Upper lobe of right lung (tissue), 1 donor: ENCODE measurements around the gene METTL5. TPM values are rescaled to one million over a fixed set of nuclear protein-coding genes. Genes with fewer than 3 reads are reported as not detected.
"Not testable (repeated sequence)": the region's sequence is repeated elsewhere in the genome, so short reads cannot be mapped to it uniquely, and the experiment has no call there.

Experiments
- ATAC-seq: fragments of 200-7000 bp; cut with Tn5 transposase; one replicate; pipeline ENCODE4 v1.9.1; 2020; ENCODE audit warnings: mild to moderate bottlenecking, moderate library complexity
- DNase-seq: peaks from one replicate; pipeline ENCODE4 v3.0.0-alpha.2; 2020
- H3K27ac ChIP-seq: fragments of 200-600 bp; one replicate; pipeline ENCODE4 v1.8.0; 2022
- H3K27me3 ChIP-seq: fragments of 200-600 bp; one replicate; pipeline ENCODE4 v1.8.0; 2022; ENCODE audit warnings: mild to moderate bottlenecking
- H3K36me3 ChIP-seq: fragments of 200-600 bp; one replicate; pipeline ENCODE4 v1.8.0; 2022
- H3K4me1 ChIP-seq: fragments of 200-600 bp; one replicate; pipeline ENCODE4 v1.8.0; 2022
- H3K4me3 ChIP-seq: fragments of 200-600 bp; one replicate; pipeline ENCODE4 v1.8.0; 2022; ENCODE audit warnings: mild to moderate bottlenecking
- H3K9me3 ChIP-seq: fragments of 200-600 bp; one replicate; pipeline ENCODE4 v1.8.0; 2022
- intact Hi-C: fragments of 100-400 bp; cut with DNase I; formaldehyde crosslinking; loops from one replicate; pipeline ENCODE4 v1.11.0; 2022
- total RNA-seq: library from RNA; stranded (reverse); fragmentation: NEBNext Ultra II Directional; extraction: Animal tissue kit (Norgen Biotek cat#: 25700); gene quantifications from one replicate; pipeline ENCODE4 v1.2.1, GENCODE V29; 2021
- TF ChIP-seq, protein P1 (sequence below): fragments of 200-600 bp; IDR thresholded peaks from one replicate; pipeline ENCODE4 v1.8.0; 2022; ENCODE audit warnings: antibody characterized with exemption
- donor health status: DM: no; HTN: yes; CAD: no; lungs with severe emphysema.

The METTL5 gene
- total RNA-seq, 1 donor from 2014 or later: 34.7 TPM

DNA sequence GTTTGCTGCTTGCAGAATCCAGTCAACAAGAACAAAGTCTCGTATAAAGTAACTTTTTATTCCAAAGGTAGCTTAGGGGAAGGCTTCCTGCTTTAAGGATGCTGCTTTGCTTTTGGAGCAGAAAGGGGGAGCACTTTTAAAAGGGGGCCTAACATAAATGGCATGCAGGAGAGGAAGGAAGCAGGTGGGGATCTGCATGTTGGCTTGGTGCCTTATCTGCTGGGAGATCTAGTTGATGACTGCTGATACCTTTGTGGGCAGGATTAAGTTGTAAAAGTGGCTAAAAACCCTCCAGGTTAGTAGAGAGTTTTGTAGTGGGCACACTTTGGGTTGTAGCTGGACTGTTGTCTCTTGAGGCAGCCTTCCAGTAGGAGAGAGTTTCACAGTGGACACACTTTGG, 25.0 kb upstream of the METTL5 start:
- no peak for DNase-seq
- H3K4me1 ChIP-seq: no peaks in the 10 kb centered on the region
- intact Hi-C loops: no loop called here
- no peak for ATAC-seq
- TF ChIP-seq, protein P1, sequence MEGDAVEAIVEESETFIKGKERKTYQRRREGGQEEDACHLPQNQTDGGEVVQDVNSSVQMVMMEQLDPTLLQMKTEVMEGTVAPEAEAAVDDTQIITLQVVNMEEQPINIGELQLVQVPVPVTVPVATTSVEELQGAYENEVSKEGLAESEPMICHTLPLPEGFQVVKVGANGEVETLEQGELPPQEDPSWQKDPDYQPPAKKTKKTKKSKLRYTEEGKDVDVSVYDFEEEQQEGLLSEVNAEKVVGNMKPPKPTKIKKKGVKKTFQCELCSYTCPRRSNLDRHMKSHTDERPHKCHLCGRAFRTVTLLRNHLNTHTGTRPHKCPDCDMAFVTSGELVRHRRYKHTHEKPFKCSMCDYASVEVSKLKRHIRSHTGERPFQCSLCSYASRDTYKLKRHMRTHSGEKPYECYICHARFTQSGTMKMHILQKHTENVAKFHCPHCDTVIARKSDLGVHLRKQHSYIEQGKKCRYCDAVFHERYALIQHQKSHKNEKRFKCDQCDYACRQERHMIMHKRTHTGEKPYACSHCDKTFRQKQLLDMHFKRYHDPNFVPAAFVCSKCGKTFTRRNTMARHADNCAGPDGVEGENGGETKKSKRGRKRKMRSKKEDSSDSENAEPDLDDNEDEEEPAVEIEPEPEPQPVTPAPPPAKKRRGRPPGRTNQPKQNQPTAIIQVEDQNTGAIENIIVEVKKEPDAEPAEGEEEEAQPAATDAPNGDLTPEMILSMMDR: no peak
- H3K9me3 ChIP-seq: no peaks in the 10 kb centered on the region
- no peak overlapping the region for H3K27ac ChIP-seq
- no peak overlapping the region for H3K4me3 ChIP-seq
- H3K27me3 ChIP-seq: no peaks in the 10 kb centered on the region
- no peaks in the 10 kb centered on the region for H3K36me3 ChIP-seq

DNA sequence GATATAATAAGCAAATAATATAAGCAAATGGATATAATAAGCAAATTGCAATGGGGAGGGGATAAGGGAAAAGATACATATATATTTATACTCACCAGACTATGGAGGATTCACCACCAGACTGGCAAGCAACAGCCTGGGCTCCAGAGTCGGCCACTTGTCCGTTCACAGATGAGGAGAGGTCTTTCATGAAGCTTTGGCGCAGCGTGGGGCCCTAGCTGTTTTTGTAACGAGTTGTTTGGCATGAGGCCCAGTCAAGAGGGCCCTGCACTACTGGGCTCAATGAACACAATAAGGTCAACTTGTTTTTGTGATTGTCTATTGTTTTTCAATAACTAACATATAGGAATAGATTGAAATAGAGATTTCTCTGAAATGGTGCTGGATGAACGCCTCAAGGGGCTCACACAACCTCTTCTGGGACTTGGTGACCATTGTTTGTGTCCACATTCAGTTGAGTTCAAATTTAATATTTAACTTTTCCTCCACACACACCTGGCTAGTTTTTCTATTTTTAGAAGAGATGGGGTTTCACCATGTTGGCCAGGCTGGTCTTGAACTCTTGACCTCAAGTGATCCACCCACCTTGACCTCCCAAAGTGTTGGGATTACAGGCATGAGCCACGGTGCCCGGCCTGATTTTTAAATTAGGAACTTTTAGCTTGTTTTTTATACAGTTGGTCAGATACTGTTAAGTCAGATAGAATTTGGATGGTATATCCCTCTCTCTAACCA, 24.4 kb upstream of the METTL5 start:
- H3K27me3 ChIP-seq, ATAC-seq, H3K4me3 ChIP-seq, H3K27ac ChIP-seq, H3K36me3 ChIP-seq, DNase-seq, intact Hi-C loops, H3K4me1 ChIP-seq, H3K9me3 ChIP-seq: not testable (repeated sequence)

DNA sequence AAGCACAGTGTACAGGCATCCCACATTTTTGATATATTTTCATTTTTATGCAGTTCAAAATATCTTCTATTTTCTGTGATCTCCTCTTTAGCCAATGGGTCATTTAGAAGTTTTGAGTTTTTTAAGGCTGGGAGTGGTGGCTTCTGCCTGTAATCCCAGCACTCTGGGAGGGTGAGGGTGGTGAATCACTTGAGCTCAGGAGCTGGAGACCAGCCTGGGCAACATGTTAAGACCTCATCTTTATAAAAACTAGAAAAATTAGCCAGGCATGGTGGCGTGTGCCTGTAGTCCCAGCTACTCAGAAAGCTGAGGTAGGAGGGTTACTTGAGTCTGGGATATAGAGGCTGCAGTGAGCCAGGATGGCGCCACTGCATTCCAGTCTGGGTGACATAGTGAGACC, 20.3 kb upstream of the METTL5 start:
- Histone ChIP-seq H3K27ac (no peak overlapping the region), H3K36me3 (peaks cover 7% of the 10 kb centered on the region), H3K4me1 (peaks cover 8% of the 10 kb centered on the region), H3K9me3 (no peaks in the 10 kb centered on the region), H3K27me3 (no peaks in the 10 kb centered on the region), H3K4me3 (no peak overlapping the region)
- ATAC-seq (no peak), DNase-seq (no peak)
- TF ChIP-seq, protein P1: no peak
- intact Hi-C loops: no loop called here

DNA sequence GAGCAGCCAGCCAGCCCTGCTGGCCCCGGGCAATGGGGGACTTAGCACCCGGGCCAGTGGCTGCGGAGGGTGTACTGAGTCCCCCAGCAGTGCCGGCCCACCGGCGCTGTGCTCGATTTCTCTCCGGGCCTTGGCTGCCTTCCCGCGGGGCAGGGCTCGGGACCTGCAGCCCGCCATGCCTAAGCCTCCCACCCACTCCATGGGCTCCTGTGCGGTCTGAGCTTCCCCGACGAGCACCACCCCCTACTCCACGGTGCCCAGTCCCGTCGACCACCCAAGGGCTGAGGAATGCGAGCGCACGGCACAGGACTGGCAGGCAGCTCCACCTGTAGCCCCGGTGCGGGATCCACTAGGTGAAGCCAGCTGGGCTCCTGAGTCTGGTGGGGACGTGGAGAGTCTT, 16.9 kb upstream of the METTL5 start:
- H3K27ac ChIP-seq, H3K4me3 ChIP-seq, intact Hi-C loops, ATAC-seq, H3K36me3 ChIP-seq, DNase-seq, H3K9me3 ChIP-seq, H3K27me3 ChIP-seq: not testable (repeated sequence)
- H3K4me1 ChIP-seq: peaks cover 22% of the 10 kb centered on the region

DNA sequence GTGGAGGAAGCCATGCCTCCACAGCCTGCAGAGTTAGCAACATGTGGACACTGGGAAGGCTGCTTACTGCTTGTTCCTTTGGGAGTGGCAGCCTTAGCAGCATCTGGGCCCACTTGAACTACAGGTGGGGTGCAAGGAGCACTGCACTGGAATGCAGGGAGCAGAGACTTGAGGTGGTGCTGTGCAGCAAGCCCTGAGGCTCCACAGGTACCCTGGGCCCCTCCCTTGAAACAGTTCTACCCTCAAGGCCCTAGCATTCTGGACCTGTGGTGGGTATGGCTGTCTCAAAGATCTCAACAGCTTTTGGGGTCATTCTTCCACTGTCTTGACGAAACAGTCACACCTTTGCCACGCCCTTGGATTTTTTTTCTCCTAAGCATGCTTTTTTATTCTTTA, 16.0 kb upstream of the METTL5 start:
- ATAC-seq: peak; percentile 30

DNA sequence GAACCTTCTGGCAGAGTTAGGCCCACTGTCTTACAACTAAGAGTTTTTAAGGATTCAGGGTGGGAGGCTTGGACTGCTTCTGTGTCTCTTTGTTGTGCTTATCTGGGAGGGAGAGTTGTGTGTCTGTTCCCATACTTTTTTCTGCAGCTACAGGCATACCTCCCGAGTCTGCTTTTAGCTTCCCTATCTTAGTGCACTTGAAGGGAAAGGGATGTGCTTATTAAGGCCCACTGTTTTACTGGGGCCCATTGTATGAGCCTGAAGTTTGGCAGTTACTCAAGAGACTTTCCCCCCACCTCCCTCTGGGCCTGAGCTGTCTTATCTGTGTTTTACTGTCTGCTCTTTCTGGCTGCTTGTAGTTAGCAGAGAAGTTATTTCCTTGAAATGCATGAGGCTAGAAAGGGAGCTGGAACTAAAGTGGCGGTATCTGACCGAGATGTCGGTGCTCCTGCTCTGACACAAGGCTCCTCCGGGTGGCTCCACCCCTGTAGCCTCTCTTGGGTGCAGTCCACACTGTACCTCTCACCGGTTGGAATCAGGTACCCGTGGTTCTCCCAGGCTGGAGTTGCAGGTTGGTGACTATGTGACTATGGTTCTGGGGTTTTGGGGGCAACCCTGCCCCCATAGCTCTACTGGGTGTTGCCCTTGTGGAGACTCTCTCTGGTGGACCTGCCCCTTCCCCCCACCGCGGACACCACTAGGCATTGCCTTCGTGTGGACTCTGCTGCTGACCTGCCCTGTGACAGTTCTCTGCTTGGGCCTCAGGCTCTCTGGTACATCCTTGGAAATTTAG, 15.4 kb upstream of the METTL5 start:
- Histone ChIP-seq H3K36me3 (peaks cover 7% of the 10 kb centered on the region), H3K27me3 (no peaks in the 10 kb centered on the region), H3K9me3 (no peaks in the 10 kb centered on the region), H3K27ac (no peak overlapping the region), H3K4me1 (peaks cover 22% of the 10 kb centered on the region), H3K4me3 (no peak overlapping the region)
- peak; percentile 37 for ATAC-seq
- intact Hi-C loops: no loop called here
- no peak for DNase-seq
- TF ChIP-seq, protein P1: no peak

More for the DNA sequence above, 16.0 kb upstream of the METTL5 start:
- intact Hi-C loops: no loop called here
- Histone ChIP-seq H3K4me3 (no peak overlapping the region), H3K36me3 (peaks cover 7% of the 10 kb centered on the region), H3K9me3 (no peaks in the 10 kb centered on the region), H3K27ac (no peak overlapping the region), H3K27me3 (no peaks in the 10 kb centered on the region), H3K4me1 (peaks cover 22% of the 10 kb centered on the region)
- DNase-seq: no peak
- TF ChIP-seq, protein P1: no peak
